ENCODE results near the gene RHBDD1. TPM values are rescaled to one million over a fixed set of nuclear protein-coding genes. Genes with fewer than 3 reads are reported as not detected.

Gene RHBDD1
- total and polyA plus RNA-seq, 8 donors: 1.8 to 31.6 (median 6.0) TPM

- H3K9me3 ChIP-seq: no peaks in the 10 kb centered on the region
Observed at GRCh38 chr2:226991663-226992062, 155.8 kb downstream of the RHBDD1 start.

GRCh38 chr2:226993171-226993570, 157.3 kb downstream of the RHBDD1 start:
- Histone ChIP-seq H3K27ac (no peak overlapping the region), H3K27me3 (no peaks in the 10 kb centered on the region), H3K4me3 (no peak overlapping the region), H3K9me3 (no peaks in the 10 kb centered on the region), H3K36me3 (peaks cover 7 to 22% (median 17%) of the 10 kb centered on the region in 4 donors), H3K4me1 (no peaks in the 10 kb centered on the region)
- intact Hi-C loops (cut with DNase I; ENCODE audit: low total_unique reads): no loop called here
- WGBS, 5 donors: 74 to 97% (median 87%) methylated on average over 4 of the region's 4 CpGs
- TF ChIP-seq CTCF (IDR thresholded peaks at IDR 0.05) (no peak), POLR2A (IDR thresholded peaks at IDR 0.05) (no peak), EP300 (IDR thresholded peaks at IDR 0.05) (no peak), POLR2AphosphoS5 (IDR thresholded peaks at IDR 0.05) (no peak)
- no peak for DNase-seq

More at GRCh38 chr2:226991663-226992062, 155.8 kb downstream of the RHBDD1 start:
- H3K36me3 ChIP-seq: peaks cover 7 to 22% (median 15%) of the 10 kb centered on the region in 4 donors
- no peak overlapping the region for H3K27ac ChIP-seq
- no peak for DNase-seq
- TF ChIP-seq CTCF (IDR thresholded peaks at IDR 0.05) (no peak), EP300 (IDR thresholded peaks at IDR 0.05) (no peak), POLR2AphosphoS5 (IDR thresholded peaks at IDR 0.05) (no peak), POLR2A (IDR thresholded peaks at IDR 0.05) (no peak)
- H3K4me3 ChIP-seq: no peak overlapping the region
- 86 to 95% (median 92%) methylated on average over 2 of the region's 2 CpGs for WGBS, 5 donors
- intact Hi-C loops (cut with DNase I; ENCODE audit: low total_unique reads): no loop called here
- H3K27me3 ChIP-seq: no peaks in the 10 kb centered on the region
- H3K4me1 ChIP-seq: no peaks in the 10 kb centered on the region

GRCh38 chr2:226994775-226995174, 158.9 kb downstream of the RHBDD1 start:
- 70 to 92% (median 77%) methylated on average over 4 of the region's 4 CpGs for WGBS, 5 donors
- TF ChIP-seq EP300 (IDR thresholded peaks at IDR 0.05) (no peak), CTCF (IDR thresholded peaks at IDR 0.05) (no peak), POLR2A (IDR thresholded peaks at IDR 0.05) (no peak), POLR2AphosphoS5 (IDR thresholded peaks at IDR 0.05) (no peak)
- intact Hi-C loops (cut with DNase I; ENCODE audit: low total_unique reads): no loop called here
- Histone ChIP-seq H3K4me1 (no peaks in the 10 kb centered on the region), H3K36me3 (peaks cover 7 to 34% (median 25%) of the 10 kb centered on the region in 4 donors), H3K27me3 (no peaks in the 10 kb centered on the region), H3K4me3 (no peak overlapping the region), H3K27ac (no peak overlapping the region), H3K9me3 (no peaks in the 10 kb centered on the region)
- DNase-seq: no peak

GRCh38 chr2:226995625-226996041, 159.8 kb downstream of the RHBDD1 start:
- intact Hi-C loops (cut with DNase I; ENCODE audit: low total_unique reads): no loop called here
- H3K36me3 ChIP-seq: peaks cover 7 to 34% (median 30%) of the 10 kb centered on the region in 4 donors
- 65 to 86% (median 78%) methylated on average over 11 to 15 of the region's 15 CpGs for WGBS, 5 donors
- H3K4me1 ChIP-seq: no peaks in the 10 kb centered on the region
- TF ChIP-seq POLR2A (IDR thresholded peaks at IDR 0.05): no peak
- TF ChIP-seq CTCF (IDR thresholded peaks at IDR 0.05): no peak
- TF ChIP-seq POLR2AphosphoS5 (IDR thresholded peaks at IDR 0.05): no peak
- no peak for TF ChIP-seq EP300 (IDR thresholded peaks at IDR 0.05)
- no peak overlapping the region for H3K27ac ChIP-seq
- H3K27me3 ChIP-seq: no peaks in the 10 kb centered on the region
- H3K9me3 ChIP-seq: no peaks in the 10 kb centered on the region
- no peak overlapping the region for H3K4me3 ChIP-seq
- no peak for DNase-seq

Measured in stomach (tissue), 9 donors.